GM12801 (cell line): Measurements from ENCODE around the gene ZDHHC14.

ENCODE experiments used
- TF ChIP-seq, protein P1 (sequence below): IDR thresholded peaks from one replicate; pipeline ENCODE4 v1.5.1; 2011; ENCODE audit warnings: control low read depth; ENCODE audit not compliant: insufficient read length; ENCODE audit errors: extremely low read depth

ZDHHC14 gene

GRCh38 chr6:157613011-157613522 lies 232.1 kb downstream of the ZDHHC14 start:
- TF ChIP-seq, protein P1, sequence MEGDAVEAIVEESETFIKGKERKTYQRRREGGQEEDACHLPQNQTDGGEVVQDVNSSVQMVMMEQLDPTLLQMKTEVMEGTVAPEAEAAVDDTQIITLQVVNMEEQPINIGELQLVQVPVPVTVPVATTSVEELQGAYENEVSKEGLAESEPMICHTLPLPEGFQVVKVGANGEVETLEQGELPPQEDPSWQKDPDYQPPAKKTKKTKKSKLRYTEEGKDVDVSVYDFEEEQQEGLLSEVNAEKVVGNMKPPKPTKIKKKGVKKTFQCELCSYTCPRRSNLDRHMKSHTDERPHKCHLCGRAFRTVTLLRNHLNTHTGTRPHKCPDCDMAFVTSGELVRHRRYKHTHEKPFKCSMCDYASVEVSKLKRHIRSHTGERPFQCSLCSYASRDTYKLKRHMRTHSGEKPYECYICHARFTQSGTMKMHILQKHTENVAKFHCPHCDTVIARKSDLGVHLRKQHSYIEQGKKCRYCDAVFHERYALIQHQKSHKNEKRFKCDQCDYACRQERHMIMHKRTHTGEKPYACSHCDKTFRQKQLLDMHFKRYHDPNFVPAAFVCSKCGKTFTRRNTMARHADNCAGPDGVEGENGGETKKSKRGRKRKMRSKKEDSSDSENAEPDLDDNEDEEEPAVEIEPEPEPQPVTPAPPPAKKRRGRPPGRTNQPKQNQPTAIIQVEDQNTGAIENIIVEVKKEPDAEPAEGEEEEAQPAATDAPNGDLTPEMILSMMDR = no peak

DNA sequence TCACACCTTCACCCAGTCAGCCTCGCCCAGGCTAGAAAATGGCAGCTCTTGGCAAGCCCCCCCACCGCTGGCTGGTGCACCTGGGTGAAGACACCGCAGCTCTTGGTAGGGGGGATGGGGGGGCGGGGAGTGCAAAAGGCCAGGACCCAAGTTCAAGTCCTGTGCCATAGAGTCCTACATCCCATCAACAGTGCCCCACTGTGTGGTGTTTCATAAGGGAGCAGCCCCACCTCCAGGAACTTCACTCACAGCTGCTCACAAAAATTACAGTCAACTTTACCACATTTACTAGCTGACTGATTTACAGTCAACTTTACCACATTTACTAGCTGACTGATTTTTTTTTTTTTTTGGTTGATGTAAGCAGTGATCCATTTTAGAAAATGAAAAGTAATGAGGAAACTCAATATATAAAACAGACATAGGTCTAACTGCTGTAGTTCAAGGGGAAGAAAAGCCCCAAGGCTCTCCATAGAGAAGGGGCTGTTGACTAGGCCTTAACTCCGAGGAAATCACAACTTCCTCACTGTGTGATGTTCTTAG lies 233.1 kb downstream of the ZDHHC14 start:
- TF ChIP-seq, protein P1 = no peak

DNA sequence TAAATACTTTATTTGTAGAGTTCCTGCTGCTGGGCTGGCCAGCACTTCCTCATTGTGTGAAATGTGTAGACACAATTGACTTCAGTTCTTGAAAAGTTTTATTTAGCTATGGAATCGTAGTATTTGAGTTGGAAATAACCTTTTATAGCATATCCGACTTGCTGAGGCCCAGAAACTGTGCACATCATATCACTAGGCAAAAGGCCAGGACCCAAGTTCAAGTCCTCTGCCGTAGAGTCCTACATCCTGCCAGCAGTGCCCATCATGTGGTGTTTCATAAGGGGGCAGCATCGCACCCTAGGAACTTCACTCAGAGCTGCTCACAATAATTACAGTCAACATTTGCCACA lies 234.4 kb downstream of the ZDHHC14 start:
- TF ChIP-seq, protein P1 = no peak

- TF ChIP-seq, protein P1 = no peak
Observed at GRCh38 chr6:157615951-157616350, 235.0 kb downstream of the ZDHHC14 start.

- TF ChIP-seq, protein P1 = no peak
Observed at GRCh38 chr6:157620944-157621343, 240.0 kb downstream of the ZDHHC14 start.

GRCh38 chr6:157621406-157621805 lies 240.4 kb downstream of the ZDHHC14 start:
- TF ChIP-seq, protein P1 = no peak

DNA sequence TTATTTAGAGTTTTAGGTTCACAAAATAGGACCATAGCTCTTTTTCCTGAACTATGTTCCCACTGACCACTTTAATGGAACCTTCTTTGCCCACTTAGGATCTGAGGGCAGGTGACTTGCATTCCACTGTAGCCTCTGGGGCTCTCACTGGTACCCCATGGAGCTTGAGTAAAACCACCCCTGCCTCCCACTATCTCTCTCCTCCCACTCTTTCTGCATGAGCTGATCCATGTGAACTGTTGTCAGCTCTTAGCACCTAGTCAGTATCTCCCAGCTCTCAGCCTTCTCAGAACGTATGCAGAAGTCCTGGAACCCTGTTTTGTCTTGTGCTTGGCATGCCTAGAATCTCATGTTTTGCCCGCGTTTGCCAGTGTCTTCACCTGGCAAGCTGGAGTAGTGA lies 241.4 kb downstream of the ZDHHC14 start:
- TF ChIP-seq, protein P1 = no peak
